Measurements from ENCODE around the gene ARFIP1. TPM values are rescaled to one million over a fixed set of nuclear protein-coding genes. Genes with fewer than 3 reads are reported as not detected.

ARFIP1 gene
- total and polyA plus RNA-seq, 8 donors = 9.2 to 20.6 (median 11.3) TPM

DNA sequence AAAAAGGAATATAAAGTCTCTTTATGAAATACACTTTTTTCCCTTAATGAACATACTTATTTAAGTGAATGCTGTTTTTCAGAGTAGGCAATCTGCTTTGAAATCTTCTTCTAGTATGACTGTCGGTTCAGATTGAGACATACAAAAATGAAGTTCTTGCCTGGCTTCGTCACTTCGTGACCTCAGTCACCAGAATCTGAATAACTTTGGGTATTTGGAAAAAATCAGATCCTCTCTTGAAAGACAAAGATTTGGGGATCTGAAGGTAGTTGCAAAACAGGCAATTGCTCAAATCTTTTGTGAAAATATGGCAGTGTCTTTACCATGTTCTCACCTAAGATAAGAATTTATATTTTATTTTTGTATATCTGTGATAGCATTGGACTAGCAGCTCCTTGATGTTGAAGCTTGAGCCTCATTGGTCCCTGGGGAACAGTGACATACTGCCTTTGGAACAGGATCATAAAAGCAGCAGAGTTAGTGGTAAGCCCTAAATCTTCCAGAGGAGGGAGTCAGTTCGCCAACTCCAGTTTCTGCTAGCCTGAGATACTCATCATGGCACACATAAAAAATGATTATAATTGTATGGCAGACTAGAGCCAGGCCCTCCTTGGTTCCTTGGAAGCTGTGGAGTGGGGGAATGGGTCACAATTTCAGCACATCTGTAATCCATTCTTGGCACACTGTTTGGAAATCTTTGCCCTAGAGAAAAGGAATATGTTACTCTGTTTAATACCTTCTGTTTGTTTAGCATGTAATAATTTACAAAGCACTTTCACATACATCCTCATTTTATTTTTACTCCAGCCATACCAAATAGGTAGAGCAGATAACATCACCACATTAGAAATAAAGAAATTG lies 5.0 kb downstream of the ARFIP1 start:
- intact Hi-C loops (cut with DNase I) = no loop called here
- H3K27me3 ChIP-seq = no peaks in the 10 kb centered on the region
- H3K27ac ChIP-seq = no peak overlapping the region
- no peaks in the 10 kb centered on the region for H3K36me3 ChIP-seq
- 82 to 88% methylated on average over 4 of the region's 4 CpGs for WGBS, 2 donors
- H3K4me3 ChIP-seq = no peak overlapping the region
- DNase-seq = no peak
- TF ChIP-seq, protein P1, sequence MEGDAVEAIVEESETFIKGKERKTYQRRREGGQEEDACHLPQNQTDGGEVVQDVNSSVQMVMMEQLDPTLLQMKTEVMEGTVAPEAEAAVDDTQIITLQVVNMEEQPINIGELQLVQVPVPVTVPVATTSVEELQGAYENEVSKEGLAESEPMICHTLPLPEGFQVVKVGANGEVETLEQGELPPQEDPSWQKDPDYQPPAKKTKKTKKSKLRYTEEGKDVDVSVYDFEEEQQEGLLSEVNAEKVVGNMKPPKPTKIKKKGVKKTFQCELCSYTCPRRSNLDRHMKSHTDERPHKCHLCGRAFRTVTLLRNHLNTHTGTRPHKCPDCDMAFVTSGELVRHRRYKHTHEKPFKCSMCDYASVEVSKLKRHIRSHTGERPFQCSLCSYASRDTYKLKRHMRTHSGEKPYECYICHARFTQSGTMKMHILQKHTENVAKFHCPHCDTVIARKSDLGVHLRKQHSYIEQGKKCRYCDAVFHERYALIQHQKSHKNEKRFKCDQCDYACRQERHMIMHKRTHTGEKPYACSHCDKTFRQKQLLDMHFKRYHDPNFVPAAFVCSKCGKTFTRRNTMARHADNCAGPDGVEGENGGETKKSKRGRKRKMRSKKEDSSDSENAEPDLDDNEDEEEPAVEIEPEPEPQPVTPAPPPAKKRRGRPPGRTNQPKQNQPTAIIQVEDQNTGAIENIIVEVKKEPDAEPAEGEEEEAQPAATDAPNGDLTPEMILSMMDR (IDR thresholded peaks at IDR 0.05) = no peak
- H3K9me3 ChIP-seq = no peaks in the 10 kb centered on the region
- peaks cover 0 to 32% (median 5%) of the 10 kb centered on the region in 3 donors for H3K4me1 ChIP-seq
- no peak for FAIRE-seq
- ATAC-seq = no peak

DNA sequence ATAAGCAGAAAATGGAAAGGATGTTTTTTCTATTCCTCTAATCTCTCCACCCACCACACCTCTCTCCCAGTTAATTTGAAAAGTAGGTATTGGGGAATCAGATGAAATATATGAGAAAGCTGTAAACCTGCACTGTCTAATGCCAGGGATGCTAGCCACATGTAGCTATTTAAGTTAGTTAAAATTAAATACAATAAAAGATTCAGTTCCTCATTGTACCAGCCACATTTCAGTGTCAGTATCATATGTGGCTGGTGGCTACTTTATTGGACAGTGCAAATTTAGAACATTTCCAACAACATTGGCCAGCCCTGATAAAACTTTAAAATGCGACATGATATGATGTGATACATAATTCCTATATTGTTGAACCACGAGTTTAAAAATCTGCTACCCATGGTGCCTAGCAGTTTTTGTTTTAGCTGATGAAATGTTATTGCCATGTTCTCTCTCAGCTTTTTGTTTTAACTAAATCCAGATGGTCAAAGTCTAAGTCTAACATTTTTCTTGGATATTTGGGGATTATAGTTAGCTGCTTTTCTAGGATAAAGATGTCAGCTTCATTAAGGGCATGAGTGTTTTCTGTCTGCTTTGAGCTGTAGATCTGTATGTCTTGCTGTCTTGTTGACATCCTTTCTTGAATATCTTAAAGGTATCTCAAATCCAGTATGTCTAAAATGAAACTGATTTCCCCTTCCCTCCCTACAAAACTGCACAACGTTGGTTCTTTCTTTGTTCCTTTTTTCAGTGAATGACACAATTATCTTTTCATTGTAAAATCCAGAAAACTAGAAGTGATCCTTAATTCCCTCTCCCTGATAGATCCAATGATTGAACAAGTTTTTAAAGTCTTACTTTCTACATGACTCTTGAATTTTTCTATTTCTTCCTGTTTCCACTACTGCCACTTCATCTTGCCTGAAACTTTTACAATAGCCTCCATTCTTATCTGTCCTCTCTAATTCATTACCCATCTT lies 6.2 kb downstream of the ARFIP1 start:
- DNase-seq (no peak), FAIRE-seq (no peak), ATAC-seq (no peak)
- 61% methylated on average over 3 of the region's 3 CpGs for WGBS, 2 donors
- intact Hi-C loops (cut with DNase I) = no loop called here
- no peaks in the 10 kb centered on the region for H3K9me3 ChIP-seq
- no peaks in the 10 kb centered on the region for H3K27me3 ChIP-seq
- H3K36me3 ChIP-seq = no peaks in the 10 kb centered on the region
- H3K4me1 ChIP-seq = peaks cover 0 to 29% (median 5%) of the 10 kb centered on the region in 3 donors
- TF ChIP-seq, protein P1 (IDR thresholded peaks at IDR 0.05) = no peak
- H3K4me3 ChIP-seq = no peak overlapping the region
- H3K27ac ChIP-seq = no peak overlapping the region

DNA sequence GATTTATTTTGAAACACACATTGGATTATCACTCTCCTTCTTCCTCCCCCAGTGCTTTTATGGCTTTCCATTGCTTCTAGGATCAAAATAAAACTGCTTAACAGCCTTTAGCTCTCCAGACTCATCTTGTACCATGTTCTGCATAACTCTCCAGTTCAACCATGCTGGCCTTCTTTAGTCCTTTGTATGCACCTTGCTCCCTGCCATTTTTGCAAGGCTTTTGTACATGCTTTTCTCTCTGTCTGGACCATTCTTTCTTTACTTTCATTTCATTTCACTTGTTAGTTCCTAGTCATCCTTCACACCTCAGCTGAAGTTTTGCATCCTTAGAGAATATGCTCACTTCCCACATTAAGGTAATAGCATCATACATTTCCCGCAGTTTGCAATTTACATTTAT lies 6.9 kb downstream of the ARFIP1 start:
- H3K4me1 ChIP-seq = peaks cover 0 to 22% (median 2%) of the 10 kb centered on the region in 3 donors
- no peak overlapping the region for H3K27ac ChIP-seq
- TF ChIP-seq, protein P1 (IDR thresholded peaks at IDR 0.05) = no peak
- H3K9me3 ChIP-seq = no peaks in the 10 kb centered on the region
- intact Hi-C loops (cut with DNase I) = no loop called here
- H3K36me3 ChIP-seq = no peaks in the 10 kb centered on the region
- FAIRE-seq (no peak), DNase-seq (no peak), ATAC-seq (no peak)
- no peaks in the 10 kb centered on the region for H3K27me3 ChIP-seq
- no peak overlapping the region for H3K4me3 ChIP-seq
- WGBS, 2 donors = 93 to 97% methylated on average over 1 of the region's 1 CpG

DNA sequence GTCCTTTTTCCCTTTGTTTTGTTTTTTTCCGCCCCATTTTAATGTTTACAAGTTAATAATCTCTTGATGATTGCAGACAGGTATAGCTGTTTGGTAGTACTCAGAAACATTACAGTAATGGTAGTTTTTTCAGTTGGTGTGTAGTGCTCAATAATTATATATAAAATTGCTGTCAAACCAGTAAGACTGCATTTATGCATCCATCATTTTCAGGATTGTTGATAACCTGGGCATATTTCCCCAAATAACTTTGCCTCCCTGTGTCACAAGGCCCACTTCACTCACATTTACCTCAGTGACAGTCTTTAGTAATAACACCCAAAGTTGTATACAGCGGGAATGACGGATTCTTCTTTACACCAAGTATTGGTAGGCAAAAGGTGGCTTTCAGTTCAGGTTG lies 16.1 kb downstream of the ARFIP1 start:
- H3K36me3 ChIP-seq = no peaks in the 10 kb centered on the region
- no peak overlapping the region for H3K4me3 ChIP-seq
- DNase-seq (no peak), FAIRE-seq (no peak), ATAC-seq (no peak)
- H3K4me1 ChIP-seq = no peaks in the 10 kb centered on the region
- 90 to 94% methylated on average over 3 of the region's 3 CpGs for WGBS, 2 donors
- intact Hi-C loops (cut with DNase I) = no loop called here
- H3K9me3 ChIP-seq = no peaks in the 10 kb centered on the region
- TF ChIP-seq, protein P1 (IDR thresholded peaks at IDR 0.05) = no peak
- H3K27me3 ChIP-seq = no peaks in the 10 kb centered on the region
- H3K27ac ChIP-seq = no peak overlapping the region
